ENCODE data around the gene PTGIR.

Gene PTGIR

GRCh38 chr19:46610851-46611770 is 13.8 kb downstream of the PTGIR start:
- Histone ChIP-seq H3K27ac (ENCODE audit: low read depth, low read length) (no peak overlapping the region), H2BK5ac (ENCODE audit: low read length) (no peak overlapping the region), H2BK120ac (ENCODE audit: low read depth, low read length) (no peak overlapping the region), H3K18ac (ENCODE audit: low read length) (no peak overlapping the region), H3K56ac (ENCODE audit: low read length) (no peak overlapping the region), H3K79me1 (ENCODE audit: low read length) (peaks cover 14% of the 10 kb centered on the region), H3K79me2 (ENCODE audit: control insufficient read depth, insufficient read depth, low read length) (peaks cover 1% of the 10 kb centered on the region), H3K27me3 (ENCODE audit: insufficient read depth, low read length, poor library complexity) (no peaks in the 10 kb centered on the region), H4K8ac (ENCODE audit: low read depth, low read length) (no peak overlapping the region), H3K4ac (ENCODE audit: low read depth, low read length) (no peak overlapping the region), H4K5ac (ENCODE audit: low read length) (no peak overlapping the region), H3K4me3 (ENCODE audit: low read length) (no peak overlapping the region), H3K9ac (ENCODE audit: low read length) (no peak overlapping the region), H3K36me3 (ENCODE audit: control insufficient read depth, insufficient read depth, low read length) (peaks cover 26% of the 10 kb centered on the region), H2BK15ac (replicated peaks; ENCODE audit: low read depth) (no peak overlapping the region), H3K4me2 (ENCODE audit: low read length) (no peak overlapping the region), H3K23ac (ENCODE audit: low read length) (no peak overlapping the region), H3K4me1 (ENCODE audit: control insufficient read depth, low read depth, low read length) (no peaks in the 10 kb centered on the region), H2AK5ac (ENCODE audit: low read length) (no peak overlapping the region)
- DNase-seq = no peak
- no CpG with 5 or more reads among the region's 17 CpGs for WGBS (ENCODE audit: extremely low coverage, insufficient coverage, low lambda C conversion rate)

GRCh38 chr19:46610413-46610775 is 14.5 kb downstream of the PTGIR start:
- no peak overlapping the region for H2BK15ac ChIP-seq (replicated peaks; ENCODE audit: low read depth)
- H3K79me2 ChIP-seq (ENCODE audit: control insufficient read depth, insufficient read depth, low read length) = peaks cover 9% of the 10 kb centered on the region
- H3K27me3 ChIP-seq (ENCODE audit: insufficient read depth, low read length, poor library complexity) = no peaks in the 10 kb centered on the region
- no CpG with 5 or more reads among the region's 5 CpGs for WGBS (ENCODE audit: extremely low coverage, insufficient coverage, low lambda C conversion rate)
- DNase-seq = no peak
- peaks cover 18% of the 10 kb centered on the region for H3K79me1 ChIP-seq (ENCODE audit: low read length)
- H3K4me2 ChIP-seq (ENCODE audit: low read length) = no peak overlapping the region
- no peak overlapping the region for H3K27ac ChIP-seq (ENCODE audit: low read depth, low read length)
- no peak overlapping the region for H3K23ac ChIP-seq (ENCODE audit: low read length)
- H3K4me1 ChIP-seq (ENCODE audit: control insufficient read depth, low read depth, low read length) = no peaks in the 10 kb centered on the region
- H3K56ac ChIP-seq (ENCODE audit: low read length) = no peak overlapping the region
- no peak overlapping the region for H2BK120ac ChIP-seq (ENCODE audit: low read depth, low read length)
- H4K8ac ChIP-seq (ENCODE audit: low read depth, low read length) = no peak overlapping the region
- H3K4me3 ChIP-seq (ENCODE audit: low read length) = no peak overlapping the region
- no peak overlapping the region for H2AK5ac ChIP-seq (ENCODE audit: low read length)
- no peak overlapping the region for H3K9ac ChIP-seq (ENCODE audit: low read length)
- H3K36me3 ChIP-seq (ENCODE audit: control insufficient read depth, insufficient read depth, low read length) = peaks cover 30% of the 10 kb centered on the region
- no peak overlapping the region for H2BK5ac ChIP-seq (ENCODE audit: low read length)
- H4K5ac ChIP-seq (ENCODE audit: low read length) = no peak overlapping the region
- no peak overlapping the region for H3K18ac ChIP-seq (ENCODE audit: low read length)
- H3K4ac ChIP-seq (ENCODE audit: low read depth, low read length) = no peak overlapping the region

DNA sequence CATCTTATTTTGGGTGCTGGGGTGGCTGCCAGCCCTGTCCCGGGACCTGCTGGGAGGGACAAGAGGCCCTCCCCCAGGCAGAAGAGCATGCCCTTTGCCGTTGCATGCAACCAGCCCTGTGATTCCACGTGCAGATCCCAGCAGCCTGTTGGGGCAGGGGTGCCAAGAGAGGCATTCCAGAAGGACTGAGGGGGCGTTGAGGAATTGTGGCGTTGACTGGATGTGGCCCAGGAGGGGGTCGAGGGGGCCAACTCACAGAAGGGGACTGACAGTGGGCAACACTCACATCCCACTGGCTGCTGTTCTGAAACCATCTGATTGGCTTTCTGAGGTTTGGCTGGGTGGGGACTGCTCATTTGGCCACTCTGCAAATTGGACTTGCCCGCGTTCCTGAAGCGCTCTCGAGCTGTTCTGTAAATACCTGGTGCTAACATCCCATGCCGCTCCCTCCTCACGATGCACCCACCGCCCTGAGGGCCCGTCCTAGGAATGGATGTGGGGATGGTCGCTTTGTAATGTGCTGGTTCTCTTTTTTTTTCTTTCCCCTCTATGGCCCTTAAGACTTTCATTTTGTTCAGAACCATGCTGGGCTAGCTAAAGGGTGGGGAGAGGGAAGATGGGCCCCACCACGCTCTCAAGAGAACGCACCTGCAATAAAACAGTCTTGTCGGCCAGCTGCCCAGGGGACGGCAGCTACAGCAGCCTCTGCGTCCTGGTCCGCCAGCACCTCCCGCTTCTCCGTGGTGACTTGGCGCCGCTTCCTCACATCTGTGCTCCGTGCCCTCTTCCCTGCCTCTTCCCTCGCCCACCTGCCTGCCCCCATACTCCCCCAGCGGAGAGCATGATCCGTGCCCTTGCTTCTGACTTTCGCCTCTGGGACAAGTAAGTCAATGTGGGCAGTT is 15.1 kb downstream of the PTGIR start:
- Histone ChIP-seq H3K27me3 (ENCODE audit: insufficient read depth, low read length, poor library complexity) (no peaks in the 10 kb centered on the region), H3K4me2 (ENCODE audit: low read length) (no peak overlapping the region), H3K56ac (ENCODE audit: low read length) (no peak overlapping the region), H2AK5ac (ENCODE audit: low read length) (no peak overlapping the region), H4K5ac (ENCODE audit: low read length) (no peak overlapping the region), H2BK5ac (ENCODE audit: low read length) (no peak overlapping the region), H3K4me1 (ENCODE audit: control insufficient read depth, low read depth, low read length) (no peaks in the 10 kb centered on the region), H4K8ac (ENCODE audit: low read depth, low read length) (no peak overlapping the region), H3K79me2 (ENCODE audit: control insufficient read depth, insufficient read depth, low read length) (peaks cover 15% of the 10 kb centered on the region), H3K18ac (ENCODE audit: low read length) (no peak overlapping the region), H3K79me1 (ENCODE audit: low read length) (peaks cover 24% of the 10 kb centered on the region), H3K27ac (ENCODE audit: low read depth, low read length) (no peak overlapping the region), H3K4ac (ENCODE audit: low read depth, low read length) (no peak overlapping the region), H3K9ac (ENCODE audit: low read length) (no peak overlapping the region), H3K23ac (ENCODE audit: low read length) (no peak overlapping the region), H3K4me3 (ENCODE audit: low read length) (no peak overlapping the region), H3K36me3 (ENCODE audit: control insufficient read depth, insufficient read depth, low read length) (peaks cover 30% of the 10 kb centered on the region), H2BK120ac (ENCODE audit: low read depth, low read length) (no peak overlapping the region), H2BK15ac (replicated peaks; ENCODE audit: low read depth) (no peak overlapping the region)
- WGBS (ENCODE audit: extremely low coverage, insufficient coverage, low lambda C conversion rate) = no CpG with 5 or more reads among the region's 30 CpGs
- DNase-seq = no peak

DNA sequence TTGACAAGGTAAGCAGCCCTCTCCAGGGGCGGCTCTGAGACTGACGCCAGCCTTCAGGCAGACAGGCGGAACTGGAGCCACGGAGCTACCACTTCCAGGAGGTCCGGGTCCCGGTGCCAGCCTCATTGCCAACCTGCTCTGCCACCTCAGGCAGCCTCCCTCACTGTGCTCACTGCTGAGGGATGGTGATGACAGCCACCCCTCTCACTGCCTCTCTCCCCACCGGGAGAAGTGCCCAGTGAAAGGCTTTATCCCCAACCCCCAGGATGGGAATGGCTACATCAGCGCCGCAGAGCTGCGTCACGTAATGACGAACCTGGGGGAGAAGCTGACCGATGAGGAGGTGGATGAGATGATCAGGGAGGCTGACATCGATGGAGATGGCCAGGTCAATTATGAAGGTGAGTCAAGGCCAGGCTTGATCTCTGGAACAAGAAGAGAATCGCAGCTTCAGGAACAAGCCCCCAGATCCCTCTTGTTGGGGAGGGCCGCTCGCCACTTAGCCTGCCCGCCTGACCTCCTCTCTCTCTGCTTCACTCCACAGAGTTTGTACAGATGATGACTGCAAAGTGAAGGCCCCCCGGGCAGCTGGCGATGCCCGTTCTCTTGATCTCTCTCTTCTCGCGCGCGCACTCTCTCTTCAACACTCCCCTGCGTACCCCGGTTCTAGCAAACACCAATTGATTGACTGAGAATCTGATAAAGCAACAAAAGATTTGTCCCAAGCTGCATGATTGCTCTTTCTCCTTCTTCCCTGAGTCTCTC is 16.1 kb downstream of the PTGIR start:
- Histone ChIP-seq H3K4me1 (ENCODE audit: control insufficient read depth, low read depth, low read length) (peaks cover 2% of the 10 kb centered on the region), H3K79me1 (ENCODE audit: low read length) (peaks cover 26% of the 10 kb centered on the region), H3K23ac (ENCODE audit: low read length) (no peak overlapping the region), H3K18ac (ENCODE audit: low read length) (no peak overlapping the region), H3K36me3 (ENCODE audit: control insufficient read depth, insufficient read depth, low read length) (peaks cover 30% of the 10 kb centered on the region), H4K5ac (ENCODE audit: low read length) (no peak overlapping the region), H3K4me3 (ENCODE audit: low read length) (no peak overlapping the region), H3K56ac (ENCODE audit: low read length) (no peak overlapping the region), H2BK120ac (ENCODE audit: low read depth, low read length) (no peak overlapping the region), H3K9ac (ENCODE audit: low read length) (no peak overlapping the region), H4K8ac (ENCODE audit: low read depth, low read length) (no peak overlapping the region), H3K27ac (ENCODE audit: low read depth, low read length) (no peak overlapping the region), H3K4ac (ENCODE audit: low read depth, low read length) (no peak overlapping the region), H2AK5ac (ENCODE audit: low read length) (no peak overlapping the region), H2BK15ac (replicated peaks; ENCODE audit: low read depth) (no peak overlapping the region), H3K4me2 (ENCODE audit: low read length) (no peak overlapping the region), H3K27me3 (ENCODE audit: insufficient read depth, low read length, poor library complexity) (no peaks in the 10 kb centered on the region), H3K79me2 (ENCODE audit: control insufficient read depth, insufficient read depth, low read length) (peaks cover 25% of the 10 kb centered on the region), H2BK5ac (ENCODE audit: low read length) (no peak overlapping the region)
- DNase-seq = no peak
- no CpG with 5 or more reads among the region's 27 CpGs for WGBS (ENCODE audit: extremely low coverage, insufficient coverage, low lambda C conversion rate)

DNA sequence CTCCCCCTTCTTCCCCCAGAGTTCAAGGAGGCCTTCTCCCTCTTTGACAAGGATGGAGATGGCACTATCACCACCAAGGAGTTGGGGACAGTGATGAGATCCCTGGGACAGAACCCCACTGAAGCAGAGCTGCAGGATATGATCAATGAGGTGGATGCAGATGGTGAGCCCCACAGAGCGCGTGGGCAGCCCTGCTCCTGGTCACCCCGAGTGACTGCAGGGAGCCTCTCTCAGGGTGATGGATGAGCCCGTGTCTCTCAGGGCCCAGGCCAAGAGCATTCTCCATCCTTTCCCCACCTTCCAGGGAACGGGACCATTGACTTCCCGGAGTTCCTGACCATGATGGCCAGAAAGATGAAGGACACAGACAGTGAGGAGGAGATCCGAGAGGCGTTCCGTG is 16.7 kb downstream of the PTGIR start:
- Histone ChIP-seq H4K5ac (ENCODE audit: low read length) (no peak overlapping the region), H3K79me2 (ENCODE audit: control insufficient read depth, insufficient read depth, low read length) (peaks cover 31% of the 10 kb centered on the region), H2BK120ac (ENCODE audit: low read depth, low read length) (no peak overlapping the region), H3K27me3 (ENCODE audit: insufficient read depth, low read length, poor library complexity) (no peaks in the 10 kb centered on the region), H3K56ac (ENCODE audit: low read length) (no peak overlapping the region), H2AK5ac (ENCODE audit: low read length) (no peak overlapping the region), H3K4ac (ENCODE audit: low read depth, low read length) (no peak overlapping the region), H3K4me3 (ENCODE audit: low read length) (no peak overlapping the region), H2BK15ac (replicated peaks; ENCODE audit: low read depth) (no peak overlapping the region), H3K18ac (ENCODE audit: low read length) (no peak overlapping the region), H3K79me1 (ENCODE audit: low read length) (peaks cover 29% of the 10 kb centered on the region), H3K27ac (ENCODE audit: low read depth, low read length) (no peak overlapping the region), H3K4me1 (ENCODE audit: control insufficient read depth, low read depth, low read length) (peaks cover 6% of the 10 kb centered on the region), H3K23ac (ENCODE audit: low read length) (no peak overlapping the region), H2BK5ac (ENCODE audit: low read length) (no peak overlapping the region), H3K4me2 (ENCODE audit: low read length) (no peak overlapping the region), H4K8ac (ENCODE audit: low read depth, low read length) (no peak overlapping the region), H3K36me3 (ENCODE audit: control insufficient read depth, insufficient read depth, low read length) (peaks cover 30% of the 10 kb centered on the region), H3K9ac (ENCODE audit: low read length) (no peak overlapping the region)
- WGBS (ENCODE audit: extremely low coverage, insufficient coverage, low lambda C conversion rate) = no CpG with 5 or more reads among the region's 9 CpGs
- no peak for DNase-seq
